HG03064 (cell line): ENCODE measurements around the gene TRIM27.
"Not testable (repeated sequence)": the region's sequence is repeated elsewhere in the genome, so short reads cannot be mapped to it uniquely, and the experiment has no call there.

ENCODE experiments used
- ATAC-seq: cut with Tn5 transposase; IDR thresholded peaks from one replicate; pipeline ENCODE4 v1.9.1; 2021; ENCODE audit warnings: low read depth; ENCODE audit not compliant: unreplicated experiment

The TRIM27 gene

GRCh38 chr6:28923318-28924102 lies at the start of gene TRIM27:
TSS of gene TRIM27 (minus strand) at chr6:28923985. CDS start at chr6:28923632, 353 bp downstream.
- peak; percentile 83 for ATAC-seq

DNA sequence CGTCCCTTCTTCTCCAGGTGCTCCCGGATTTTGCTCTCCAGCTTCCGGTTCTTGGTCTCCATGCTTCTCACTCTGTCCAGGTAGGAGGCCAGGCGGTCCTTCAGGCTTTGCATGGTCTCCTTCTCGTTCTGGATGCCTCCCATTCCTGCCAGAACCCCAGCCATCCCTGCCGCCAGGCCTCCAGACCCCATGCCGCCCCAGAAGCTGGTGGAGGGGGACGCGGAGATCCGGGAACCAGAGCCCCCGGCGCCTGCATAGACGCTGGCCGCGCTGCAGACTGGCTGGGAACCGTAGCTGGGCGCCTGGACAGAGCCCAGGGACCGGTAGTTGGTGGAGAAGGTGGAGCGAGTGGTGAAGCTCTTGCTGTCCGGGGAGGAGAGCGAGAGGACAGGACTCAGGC lies 46.3 kb upstream of the TRIM27 start:
- not testable (repeated sequence) for ATAC-seq

DNA sequence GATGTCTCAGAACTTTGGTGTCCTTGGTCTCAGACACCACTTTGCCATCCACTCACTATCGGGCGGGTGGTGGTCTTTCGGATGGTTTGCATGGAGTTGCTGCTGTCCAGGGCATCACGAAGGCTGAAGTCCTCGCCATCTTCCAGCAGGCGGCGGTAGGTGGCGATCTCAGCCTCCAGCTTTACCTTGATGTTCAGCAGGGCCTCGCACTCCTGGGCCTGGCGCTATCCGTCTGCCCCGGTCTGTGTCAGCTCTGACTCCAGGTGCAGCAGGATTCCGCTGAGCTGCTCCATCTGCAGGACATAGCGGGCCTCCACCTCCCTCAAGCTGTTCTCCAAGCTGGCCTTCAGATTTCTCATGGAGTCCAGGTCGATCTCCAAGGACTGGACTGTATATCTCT lies 45.3 kb upstream of the TRIM27 start:
- no peak for ATAC-seq

DNA sequence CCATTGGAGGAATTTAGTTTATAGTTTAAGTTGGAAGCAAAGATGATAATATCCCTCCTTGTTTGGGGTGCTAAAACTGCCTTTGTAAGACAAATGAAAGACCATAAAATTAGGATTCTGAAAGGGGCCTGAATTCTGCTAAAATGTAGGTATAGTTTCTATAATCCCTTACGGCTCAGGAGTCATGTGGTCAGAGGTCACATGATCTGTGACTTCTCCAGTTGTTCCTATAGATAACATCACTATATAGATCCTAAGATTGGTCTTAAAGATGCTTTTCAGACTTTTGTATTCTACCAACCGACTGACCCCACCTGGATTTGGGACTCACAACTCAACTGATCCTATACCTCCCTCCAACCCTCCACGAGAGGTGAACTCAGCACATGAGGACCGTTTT lies 44.7 kb upstream of the TRIM27 start:
- ATAC-seq = no peak

DNA sequence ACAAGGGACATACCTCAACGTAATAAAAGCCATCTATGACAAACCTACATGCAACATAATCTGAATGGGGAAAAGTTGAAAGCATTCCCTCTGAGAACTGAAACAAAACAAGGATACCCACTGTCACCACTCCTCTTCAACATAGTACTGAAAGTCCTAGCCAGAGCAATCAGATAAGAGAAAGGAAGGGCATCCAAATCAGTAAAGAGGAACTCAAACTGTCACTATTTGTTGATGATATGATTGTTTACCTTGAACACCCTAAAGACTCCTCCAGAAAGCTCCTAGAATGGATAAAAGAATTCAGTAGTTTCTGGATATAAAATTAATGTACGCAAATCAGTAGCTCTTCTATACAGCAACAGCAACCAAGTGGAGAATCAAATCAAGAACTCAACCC lies 41.9 kb upstream of the TRIM27 start:
- no peak for ATAC-seq

DNA sequence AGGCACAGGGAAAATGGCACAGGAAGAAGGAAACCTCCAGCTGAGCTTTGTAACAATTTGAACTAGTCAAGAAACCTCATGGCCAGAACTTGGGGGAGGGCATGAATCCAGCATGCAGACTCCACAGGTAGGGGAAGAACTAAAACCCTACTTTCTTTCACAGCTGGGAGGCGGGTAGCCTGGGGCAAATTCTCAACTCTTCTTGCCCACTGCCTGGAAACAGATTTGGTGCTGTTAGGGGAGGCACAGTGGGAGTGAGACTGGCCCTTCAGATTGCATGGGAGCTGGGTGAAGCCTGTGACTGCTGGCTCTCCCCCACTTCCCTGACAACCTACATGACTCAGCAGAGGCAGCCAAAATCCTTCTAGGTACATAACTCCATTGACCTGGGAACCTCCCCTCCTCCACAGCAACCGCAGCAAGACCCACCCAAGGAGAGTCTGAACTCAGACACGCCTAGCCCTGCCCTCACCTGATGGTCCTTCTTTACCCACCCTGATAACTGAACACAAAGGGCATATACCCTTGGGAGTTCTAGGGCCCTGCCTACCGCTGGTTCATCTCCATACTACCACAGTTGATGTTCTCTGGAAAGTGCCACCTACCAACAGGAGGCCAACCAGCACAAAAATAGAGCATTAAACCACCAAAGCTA lies 37.2 kb upstream of the TRIM27 start:
- ATAC-seq = no peak

- ATAC-seq = not testable (repeated sequence)
These were observed 34.9 kb upstream of the TRIM27 start for GRCh38 chr6:28958561-28959243.

- ATAC-seq = not testable (repeated sequence)
These were observed 34.1 kb upstream of the TRIM27 start for GRCh38 chr6:28957795-28958314.

- no peak for ATAC-seq
These were observed 32.5 kb upstream of the TRIM27 start for GRCh38 chr6:28956331-28956730.

DNA sequence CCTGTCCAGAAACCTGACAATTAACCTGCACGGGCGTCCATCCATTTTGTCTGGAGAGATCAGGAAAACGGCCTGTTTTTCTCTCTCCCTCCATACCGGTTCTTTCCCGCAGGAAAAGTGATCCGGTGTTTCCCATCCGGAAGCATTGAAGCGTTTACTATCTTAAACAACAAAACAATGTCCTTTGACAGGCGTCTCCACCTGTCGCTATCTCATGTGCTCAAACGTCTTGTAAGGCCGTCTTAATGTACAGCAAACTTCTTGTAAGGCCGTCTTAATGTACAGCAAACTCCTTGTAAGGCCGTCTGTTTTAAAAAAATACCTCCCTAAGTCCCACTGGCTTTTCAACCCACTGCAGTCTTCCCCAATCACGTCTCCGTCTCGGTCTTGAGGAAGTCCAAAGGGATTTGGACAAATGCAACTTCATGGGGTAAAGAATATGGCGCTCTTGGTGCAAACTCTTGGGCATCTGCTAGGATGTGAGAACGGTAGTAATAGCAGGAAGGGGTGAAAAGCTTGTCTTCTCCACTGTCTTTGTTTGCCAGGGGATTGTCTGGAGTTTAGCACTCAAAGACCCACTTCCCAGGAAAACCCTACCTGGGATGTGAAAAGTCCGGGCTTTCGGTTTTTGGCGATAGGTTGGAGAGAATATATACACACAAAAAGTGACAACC lies 29.9 kb upstream of the TRIM27 start:
- ATAC-seq = no peak

DNA sequence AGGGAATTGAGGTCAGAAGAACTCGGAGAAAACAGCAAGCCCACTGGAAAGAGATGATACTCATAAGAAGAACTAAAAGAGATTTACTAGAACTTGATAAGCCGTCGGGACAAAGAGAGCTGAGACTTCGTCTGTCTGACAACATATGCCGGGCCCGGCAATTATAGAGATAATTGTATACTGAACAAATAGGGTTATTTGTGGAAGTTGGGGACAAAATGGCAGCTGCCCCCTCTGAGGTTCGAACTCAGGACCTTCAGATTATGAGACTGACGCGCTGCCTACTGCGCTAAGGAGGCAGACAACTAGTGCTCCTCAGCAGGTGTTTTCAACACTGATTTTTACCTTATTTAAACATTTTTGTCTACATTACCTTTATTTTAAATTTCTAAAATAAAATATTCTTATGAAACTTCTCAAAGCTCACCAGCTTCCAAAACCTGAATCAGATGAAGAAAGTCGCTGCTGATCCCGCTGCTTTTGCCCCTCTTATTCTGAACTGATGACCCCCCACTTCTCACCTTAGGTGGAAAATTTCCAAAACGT lies 29.3 kb upstream of the TRIM27 start:
- ATAC-seq = no peak

GRCh38 chr6:28949656-28950195 lies 25.9 kb upstream of the TRIM27 start:
- ATAC-seq = not testable (repeated sequence)

DNA sequence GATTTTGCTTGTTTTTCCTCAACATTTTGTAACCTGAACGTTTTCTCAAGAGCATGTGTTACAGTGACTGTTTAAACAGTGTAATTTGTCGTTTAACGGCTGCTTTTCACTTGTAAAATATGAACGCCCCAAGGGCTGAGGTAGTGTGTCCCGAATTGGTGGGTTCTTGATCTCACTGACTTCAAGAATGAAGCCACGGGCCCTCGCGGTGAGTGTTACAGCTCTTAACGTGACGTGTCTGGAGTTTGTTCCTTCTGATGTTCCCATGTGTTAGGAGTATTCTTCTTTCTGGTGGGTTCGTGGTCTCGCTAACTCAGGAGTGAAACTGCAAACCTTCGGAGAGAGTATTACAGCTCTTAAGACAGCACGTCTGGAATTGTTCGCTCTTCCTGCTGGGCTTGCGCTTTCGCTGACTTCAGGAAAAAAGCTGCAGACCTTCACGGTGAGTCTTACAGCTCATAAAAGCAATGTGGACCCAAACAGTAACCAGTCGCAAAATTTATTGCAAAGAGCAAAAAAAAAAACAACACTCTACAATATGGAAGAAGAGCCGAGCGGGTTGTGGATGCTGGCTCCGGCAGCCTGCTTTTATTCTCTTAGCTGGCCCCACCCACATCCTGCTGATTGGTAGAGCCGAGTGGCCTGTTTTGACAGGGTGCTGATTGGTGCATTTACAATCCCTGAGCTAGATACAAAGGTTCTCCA lies 25.1 kb upstream of the TRIM27 start:
- no peak for ATAC-seq

GRCh38 chr6:28947831-28948270 lies 24.1 kb upstream of the TRIM27 start:
- no peak for ATAC-seq

- ATAC-seq = no peak
These were observed 23.4 kb upstream of the TRIM27 start for GRCh38 chr6:28947067-28947765.

DNA sequence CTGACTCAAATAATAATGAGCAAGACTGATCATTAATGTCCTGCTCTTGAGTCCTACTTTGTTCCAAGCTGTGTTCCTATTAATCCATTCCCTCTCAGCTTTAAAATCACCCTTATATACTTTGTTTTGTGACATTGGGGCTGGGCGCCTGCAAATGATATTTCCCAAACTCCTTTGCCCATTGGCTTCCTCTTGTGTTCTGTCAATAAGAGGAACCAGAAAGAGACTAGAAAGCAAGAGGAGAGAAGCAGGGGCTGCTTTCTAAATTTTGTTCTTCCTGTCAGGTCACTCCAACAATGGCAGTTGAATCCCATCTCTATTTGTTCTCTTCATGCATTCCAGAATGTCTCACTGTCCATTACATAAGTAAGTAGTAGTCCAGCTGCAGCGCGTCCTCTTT lies 21.6 kb upstream of the TRIM27 start:
- no peak for ATAC-seq

GRCh38 chr6:28944412-28944865 lies 20.7 kb upstream of the TRIM27 start:
- no peak for ATAC-seq

DNA sequence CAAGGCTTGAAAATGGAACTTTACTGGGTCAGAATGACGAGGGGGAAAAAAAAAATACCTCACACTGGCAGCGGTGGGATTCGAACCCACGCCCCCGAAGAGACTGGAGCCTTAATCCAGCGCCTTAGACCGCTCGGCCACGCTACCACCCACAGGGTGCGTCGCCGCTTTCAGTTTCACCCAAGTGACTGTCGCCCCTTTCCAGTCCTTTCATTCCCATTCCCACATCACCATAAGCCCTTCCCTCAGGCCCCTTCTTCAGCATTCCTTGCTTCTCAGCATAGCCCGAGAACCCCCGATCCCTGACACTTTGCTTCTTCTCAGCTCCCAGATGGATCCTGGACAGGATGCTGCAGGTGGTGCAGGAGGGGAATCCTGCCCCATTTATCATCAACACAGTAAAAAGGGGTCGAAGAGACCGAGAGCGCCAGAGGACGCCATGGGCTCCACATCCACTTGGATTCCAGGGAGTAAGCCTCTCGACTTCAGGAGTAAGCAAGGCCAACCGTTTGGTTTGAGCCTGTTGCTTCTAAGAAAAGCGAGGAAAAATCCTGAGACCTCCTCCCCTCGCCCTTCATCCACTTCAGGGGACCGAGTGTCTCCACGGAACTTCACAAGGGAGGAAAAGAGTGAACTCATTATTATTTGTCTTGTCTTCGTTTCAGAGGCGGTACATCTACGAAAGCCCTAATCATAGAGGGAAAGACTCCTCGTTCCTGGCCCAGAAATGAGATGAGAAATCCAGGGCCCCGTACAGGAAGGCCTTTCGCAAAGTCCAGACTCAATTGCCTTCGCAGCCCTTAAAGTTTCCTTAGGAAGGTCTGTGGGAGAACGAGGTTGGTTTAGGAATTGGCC lies 20.0 kb upstream of the TRIM27 start:
- ATAC-seq = no peak
